AG10803 (cell line): Measurements from ENCODE around the gene ZCCHC2.

Source experiments
- DNase-seq: peaks from one replicate; pipeline ENCODE4 v3.0.0; 2010; ENCODE audit warnings: low read depth
- H3K4me3 ChIP-seq: 2 replicates; pipeline ENCODE4 v1.5.1; 2011; ENCODE audit warnings: mild to moderate bottlenecking, low read length, control low read depth
- CTCF ChIP-seq: conservative IDR thresholded peaks from 2 replicates; pipeline ENCODE4 v1.5.1; 2011; ENCODE audit warnings: mild to moderate bottlenecking, low read length, control low read depth, inconsistent platforms

Gene ZCCHC2

DNA sequence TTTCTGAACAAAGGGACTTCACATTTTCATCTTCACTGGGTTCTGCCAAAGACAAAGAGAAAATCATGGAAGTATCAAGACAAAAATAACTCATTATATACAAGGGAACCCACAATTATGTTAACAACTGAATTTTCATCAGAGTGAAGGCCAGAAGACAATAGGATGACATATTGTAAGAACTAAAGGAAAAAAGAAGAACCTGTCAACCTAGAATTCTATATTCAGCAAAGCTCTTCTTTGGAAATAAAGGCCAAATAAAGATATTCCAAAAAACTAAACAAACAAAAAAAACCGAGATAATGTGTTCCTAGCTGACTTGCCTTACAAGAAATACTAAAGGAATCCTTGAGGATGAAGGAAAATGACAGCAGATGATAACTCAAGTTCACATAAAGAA lies 10.3 kb upstream of the ZCCHC2 start:
- DNase-seq = no peak
- no peak for TF ChIP-seq CTCF
- H3K4me3 ChIP-seq = no peak overlapping the region

- DNase-seq = no peak
- TF ChIP-seq CTCF = no peak
- H3K4me3 ChIP-seq = no peak overlapping the region
Observed at GRCh38 chr18:62512996-62513395, 9.8 kb upstream of the ZCCHC2 start.

DNA sequence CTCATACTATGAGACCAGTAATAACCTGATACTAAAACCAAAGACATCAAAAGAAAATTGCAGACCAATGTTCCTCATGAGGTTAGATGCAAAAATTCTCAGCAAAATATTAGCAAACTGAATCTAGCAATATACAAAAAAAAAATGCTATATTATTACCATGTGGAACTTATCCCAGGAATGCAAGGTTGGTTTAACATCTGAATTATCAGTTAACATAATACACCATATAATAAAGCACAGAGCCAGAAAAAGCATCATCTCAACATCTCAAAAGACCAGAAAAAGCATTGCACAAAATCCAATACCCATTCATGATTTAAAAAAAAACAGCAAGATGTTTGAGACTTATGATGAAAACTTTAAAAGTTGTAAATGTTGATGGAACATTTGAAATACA lies 8.3 kb upstream of the ZCCHC2 start:
- no peak overlapping the region for H3K4me3 ChIP-seq
- DNase-seq = no peak
- no peak for TF ChIP-seq CTCF

DNA sequence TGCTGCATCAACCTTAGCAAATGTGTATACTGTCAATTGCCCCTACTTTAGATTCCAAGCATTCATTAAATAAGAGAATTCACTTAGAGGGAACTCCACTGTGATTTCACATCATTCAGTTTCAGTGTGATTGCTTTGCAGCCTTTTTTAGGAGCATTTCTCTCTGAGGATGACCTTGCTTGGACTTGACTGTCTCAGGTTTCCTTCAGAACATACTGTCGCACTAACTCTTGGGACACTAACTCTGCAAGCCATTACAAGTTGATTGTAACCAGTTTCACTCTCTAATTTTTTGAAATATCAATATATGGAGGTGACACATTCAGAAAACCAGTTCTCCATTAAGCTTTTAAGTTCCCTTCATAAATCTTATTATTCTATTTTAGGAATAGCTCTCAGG lies 6.6 kb upstream of the ZCCHC2 start:
- H3K4me3 ChIP-seq = no peak overlapping the region
- TF ChIP-seq CTCF = no peak
- DNase-seq = no peak

DNA sequence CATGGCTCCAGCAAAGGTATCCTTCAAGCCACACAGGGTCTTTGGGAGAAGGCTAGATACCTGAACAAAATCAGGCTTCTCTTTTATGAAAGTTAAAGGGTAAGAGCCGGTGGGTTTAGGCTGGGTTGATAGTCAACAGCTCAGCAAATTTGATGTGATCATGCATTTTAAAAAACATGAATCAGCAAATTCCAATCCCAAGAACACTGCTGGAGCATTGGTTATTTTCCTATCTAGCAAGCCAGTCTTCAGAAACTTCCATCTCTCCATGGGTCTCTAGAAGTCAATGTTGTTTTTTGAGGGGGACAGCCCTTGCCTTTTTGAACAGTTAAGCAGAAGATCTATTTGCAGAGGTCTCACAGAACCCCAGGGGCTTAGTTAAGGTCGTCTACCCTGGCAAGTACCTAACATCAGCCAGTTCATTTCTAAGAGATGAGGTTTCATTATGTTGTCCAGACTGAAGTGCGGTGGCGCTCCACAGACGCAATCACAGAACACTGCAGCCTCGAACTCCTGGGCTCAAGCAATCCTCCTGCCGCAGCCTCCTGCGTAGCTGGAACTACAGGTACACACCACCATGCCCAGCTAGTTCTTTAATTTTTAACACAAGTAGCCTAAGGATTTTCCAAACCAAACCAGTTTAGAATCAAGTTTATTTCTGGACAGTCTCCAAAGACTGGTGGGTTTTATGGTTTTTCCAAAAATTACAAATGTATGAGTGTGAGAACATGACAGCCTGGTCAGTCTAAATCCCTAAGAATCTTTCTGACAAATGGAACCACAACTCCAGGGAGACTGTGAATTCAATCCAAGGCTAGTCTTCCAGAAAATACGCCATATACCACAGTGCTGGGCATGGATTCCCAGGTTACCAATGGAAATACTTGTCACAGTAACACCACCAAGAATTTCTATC lies 4.1 kb upstream of the ZCCHC2 start:
- no peak for DNase-seq
- no peak for TF ChIP-seq CTCF
- no peak overlapping the region for H3K4me3 ChIP-seq

GRCh38 chr18:62519684-62520083 lies 3.1 kb upstream of the ZCCHC2 start:
- TF ChIP-seq CTCF = no peak
- DNase-seq = no peak
- H3K4me3 ChIP-seq = no peak overlapping the region

GRCh38 chr18:62521082-62521481 lies 1.7 kb upstream of the ZCCHC2 start:
- H3K4me3 ChIP-seq = no peak overlapping the region
- DNase-seq = no peak
- TF ChIP-seq CTCF = no peak
